GM23338 (cell line): ENCODE measurements around the gene SLC29A1. TPM values are rescaled to one million over a fixed set of nuclear protein-coding genes. Genes with fewer than 3 reads are reported as not detected.

Source experiments
- ATAC-seq: fragments of 200-7000 bp; cut with Tn5 transposase; 3 replicates; pipeline ENCODE4 v1.9.1; 2020
- DNase-seq: peaks from one replicate; pipeline ENCODE4 v3.0.0-alpha.2; 2015; ENCODE audit warnings: low spot score
- H2AFZ ChIP-seq: fragments of 200-600 bp; sonication (generic); 2 replicates; pipeline ENCODE4 v1.8.0; 2016; ENCODE audit warnings: antibody characterized with exemption, mild to moderate bottlenecking, moderate library complexity
- H3F3A ChIP-seq: fragments of 200-600 bp; sonication (generic); replicated peaks from 2 replicates; pipeline ENCODE4 v1.8.0; 2017; ENCODE audit warnings: antibody characterized with exemption, mixed run types, low read depth
- H3K27ac ChIP-seq: fragments of 200-600 bp; sonication (generic); 2 replicates; pipeline ENCODE4 v1.6.1; 2016; ENCODE audit warnings: low read depth
- H3K27me3 ChIP-seq: fragments of 200-600 bp; sonication (generic); 2 replicates; pipeline ENCODE4 v1.8.0; 2016; ENCODE audit warnings: mild to moderate bottlenecking, mixed run types, moderate library complexity; ENCODE audit not compliant: insufficient read depth
- H3K36me3 ChIP-seq: fragments of 200-600 bp; sonication (generic); 2 replicates; pipeline ENCODE4 v1.8.0; 2016; ENCODE audit warnings: mild to moderate bottlenecking; ENCODE audit not compliant: insufficient read depth
- H3K4me1 ChIP-seq: fragments of 200-600 bp; sonication (generic); 2 replicates; pipeline ENCODE4 v1.8.0; 2016; ENCODE audit warnings: mild to moderate bottlenecking, moderate library complexity; ENCODE audit not compliant: insufficient read depth
- H3K4me2 ChIP-seq: fragments of 200-600 bp; sonication (generic); 2 replicates; pipeline ENCODE4 v1.7.1; 2017; ENCODE audit warnings: mixed run types
- H3K4me3 ChIP-seq: fragments of 200-600 bp; sonication (generic); 2 replicates; pipeline ENCODE4 v1.6.1; 2016; ENCODE audit warnings: mixed run types
- H3K79me2 ChIP-seq: fragments of 200-600 bp; sonication (generic); replicated peaks from 2 replicates; pipeline ENCODE4 v1.8.0; 2017; ENCODE audit warnings: mild to moderate bottlenecking; ENCODE audit not compliant: insufficient read depth
- H3K9me2 ChIP-seq: fragments of 200-600 bp; sonication (generic); 2 replicates; pipeline ENCODE4 v1.8.0; 2017; ENCODE audit not compliant: insufficient read depth
- H4K20me1 ChIP-seq: fragments of 200-600 bp; sonication (generic); replicated peaks from 2 replicates; pipeline ENCODE4 v1.8.0; 2017; ENCODE audit warnings: mild to moderate bottlenecking; ENCODE audit not compliant: insufficient read depth
- H3K27ac Mint-ChIP-seq: 2 replicates; pipeline ENCODE4 v1.8.0; 2020; ENCODE audit warnings: inconsistent platforms, mild to moderate bottlenecking, moderate library complexity, mixed read lengths
- H3K27me3 Mint-ChIP-seq: 3 replicates; pipeline ENCODE4 v1.8.0; 2022; ENCODE audit warnings: low read depth, mild to moderate bottlenecking, moderate library complexity, mixed read lengths, inconsistent platforms; ENCODE audit not compliant: insufficient read depth, poor library complexity
- H3K36me3 Mint-ChIP-seq: 3 replicates; pipeline ENCODE4 v1.8.0; 2021; ENCODE audit warnings: low read depth, mild to moderate bottlenecking, inconsistent platforms, moderate library complexity, mixed read lengths
- H3K4me1 Mint-ChIP-seq: 3 replicates; pipeline ENCODE4 v1.8.0; 2020; ENCODE audit warnings: mild to moderate bottlenecking, inconsistent platforms, mixed read lengths
- H3K4me3 Mint-ChIP-seq: 3 replicates; pipeline ENCODE4 v1.8.0; 2021; ENCODE audit warnings: moderate library complexity, mild to moderate bottlenecking, inconsistent platforms, mixed read lengths
- H3K9me3 Mint-ChIP-seq: 3 replicates; pipeline ENCODE4 v1.8.0; 2020; ENCODE audit warnings: moderate library complexity, mild to moderate bottlenecking, inconsistent platforms, mixed read lengths
- CREB1 ChIP-seq: fragments of 250-450 bp; sonication (Bioruptor Pico); IDR thresholded peaks from 2 replicates; pipeline ENCODE4 v1.5.0; 2020; ENCODE audit warnings: low read depth, mild to moderate bottlenecking, moderate library complexity
- ETS1 ChIP-seq: IDR thresholded peaks from 2 replicates; pipeline ENCODE4 v1.6.1; 2016; ENCODE audit warnings: antibody characterized with exemption
- EZH2 ChIP-seq: fragments of 200-600 bp; sonication (generic); IDR thresholded peaks from one replicate; pipeline ENCODE4 v1.8.0; 2017; ENCODE audit warnings: antibody characterized with exemption, mild to moderate bottlenecking, low read depth; ENCODE audit not compliant: unreplicated experiment
- EZH2phosphoT487 ChIP-seq: fragments of 200-600 bp; sonication (generic); IDR thresholded peaks from one replicate; pipeline ENCODE4 v1.8.1; 2018; ENCODE audit warnings: antibody characterized with exemption; ENCODE audit not compliant: unreplicated experiment
- JUNB ChIP-seq: IDR thresholded peaks from one replicate; pipeline ENCODE4 v1.6.1; 2016; ENCODE audit warnings: antibody characterized with exemption; ENCODE audit not compliant: unreplicated experiment
- POLR2AphosphoS5 ChIP-seq: IDR thresholded peaks from 2 replicates; pipeline ENCODE4 v1.6.1; 2016; ENCODE audit warnings: antibody characterized with exemption, low read depth
- REST ChIP-seq: IDR thresholded peaks from one replicate; pipeline ENCODE4 v1.6.1; 2018; ENCODE audit warnings: antibody characterized with exemption; ENCODE audit not compliant: unreplicated experiment
- STAT1 ChIP-seq: IDR thresholded peaks from one replicate; pipeline ENCODE4 v1.6.1; 2016; ENCODE audit warnings: antibody characterized with exemption; ENCODE audit not compliant: unreplicated experiment
- ZNF114 ChIP-seq: fragments of 250-450 bp; sonication (Bioruptor Pico); IDR thresholded peaks from 2 replicates; pipeline ENCODE4 v1.5.0; 2020; ENCODE audit warnings: mild to moderate bottlenecking, moderate library complexity
- ZNF331 ChIP-seq: fragments of 250-450 bp; sonication (Bioruptor Pico); IDR thresholded peaks from 2 replicates; pipeline ENCODE4 v1.5.0; 2020; ENCODE audit warnings: low read depth, mild to moderate bottlenecking, moderate library complexity
- polyA plus RNA-seq: library from polyadenylated mRNA; unstranded; fragments of >200 nt; fragmentation: Nextera tagmentation; extraction: Ambion mirVana; gene quantifications from 2 replicates; pipeline ENCODE4 v1.2.1, GENCODE V29; 2016
- total RNA-seq: library from RNA; depleted of rRNA; stranded (reverse); fragments of >200 nt; shearing (Covaris generic); gene quantifications from 2 replicates; pipeline ENCODE4 v1.2.3, GENCODE V29; 2014
- TF ChIP-seq, protein P1 (sequence below), 2 experiments: fragments of 200-600 bp in 1 of 2; sonication (generic) in 1 of 2; conservative IDR thresholded peaks; 2 replicates each; pipeline versions ENCODE4 v1.5.1 to v1.6.1; 2016 to 2017; ENCODE audit warnings: antibody characterized with exemption in 2 of 2, low read depth in 2 of 2, mild to moderate bottlenecking in 2 of 2, moderate library complexity in 1 of 2

Gene SLC29A1
- total and polyA plus RNA-seq, 2 experiments from 2014 or later = 73.1 to 169 TPM

- Mint-ChIP-seq H3K4me3 (peak within 1 kb of the TSS; percentile 82), H3K4me1 (peaks cover 41% of the 10 kb centered on the region), H3K36me3 (peaks cover 3% of the 10 kb centered on the region; the same call in 1 of the 3 replicates), H3K27me3 (peaks cover 16% of the 10 kb centered on the region), H3K27ac (peak within 1 kb of the TSS; percentile 76), H3K9me3 (no peaks in the 10 kb centered on the region)
- H4K20me1 ChIP-seq = no peaks in the 10 kb centered on the region
- H3K27ac ChIP-seq = no peak within 1 kb of the TSS; the same call in 1 of the 2 replicates
- no peaks in the 10 kb centered on the region for H3K9me2 ChIP-seq
- ATAC-seq = peak; percentile 55
- peak within 1 kb of the TSS; percentile 61 for H3K4me3 ChIP-seq
- TF ChIP-seq POLR2AphosphoS5 (peak; percentile 73), CREB1 (CRISPR knock-in tag) (no peak), ZNF331 (CRISPR knock-in tag) (no peak)
- no peaks in the 10 kb centered on the region for H3K36me3 ChIP-seq
- 0 out of 2 replicates have a peak, but pooled peaks cover 5% of the 10 kb centered on the region for H3K79me2 ChIP-seq
- peak; percentile 81 for DNase-seq
- H3K4me2 ChIP-seq = peak within 1 kb of the TSS; percentile 89
- peaks cover 31% of the 10 kb centered on the region for H3F3A ChIP-seq
- H2AFZ ChIP-seq = peak within 1 kb of the TSS; percentile 25; the same call in 1 of the 2 replicates
- peaks cover 37% of the 10 kb centered on the region for H3K4me1 ChIP-seq
- no peaks in the 10 kb centered on the region for H3K27me3 ChIP-seq
Measured at GRCh38 chr6:44216677-44217331, 6.6 kb upstream of the SLC29A1 start, which contains the start of gene MYMX. Gene MYMX (plus strand): TSS chr6:44216926. CDS start chr6:44217472, 546 bp downstream.

DNA sequence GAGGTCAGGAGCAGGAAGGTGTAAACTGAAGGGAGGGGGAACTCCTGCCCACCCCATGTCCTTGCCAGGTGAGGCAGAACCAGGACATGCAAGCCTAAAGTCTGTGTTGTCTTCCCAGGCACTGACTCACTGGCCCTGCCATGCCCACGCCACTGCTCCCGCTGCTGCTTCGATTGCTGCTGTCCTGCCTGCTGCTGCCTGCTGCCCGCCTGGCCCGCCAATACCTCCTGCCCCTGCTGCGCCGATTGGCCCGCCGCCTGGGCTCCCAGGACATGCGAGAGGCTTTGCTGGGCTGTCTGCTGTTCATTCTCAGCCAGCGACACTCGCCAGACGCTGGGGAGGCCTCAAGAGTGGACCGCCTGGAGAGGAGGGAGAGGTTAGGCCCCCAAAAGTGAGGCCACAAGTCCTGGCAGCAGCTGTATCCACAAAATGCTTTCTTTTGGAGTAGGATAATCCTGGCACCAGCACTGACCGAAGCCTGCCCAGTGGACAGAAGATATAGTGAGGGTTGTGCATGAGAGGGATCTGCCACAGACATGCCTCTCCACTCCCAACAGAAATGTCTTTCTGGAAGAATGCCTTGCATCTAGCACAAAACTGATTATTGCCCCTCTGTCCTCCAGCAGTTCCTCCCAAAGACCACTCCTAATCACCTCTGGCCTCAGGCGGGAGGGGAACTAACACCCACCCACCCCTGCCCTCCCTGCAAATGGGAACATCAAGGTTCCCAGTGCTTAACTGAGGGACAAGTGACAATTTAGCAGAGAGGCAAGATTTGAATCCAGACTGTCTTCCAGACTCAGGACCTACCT, 5.9 kb upstream of the SLC29A1 start:
- Histone ChIP-seq H3K4me2 (peak overlapping the region; percentile 89), H3K79me2 (0 out of 2 replicates have a peak, but pooled peaks cover 5% of the 10 kb centered on the region), H3K4me3 (peak overlapping the region; percentile 61), H3K4me1 (peaks cover 43% of the 10 kb centered on the region), H3K27me3 (no peaks in the 10 kb centered on the region), H3K36me3 (no peaks in the 10 kb centered on the region), H2AFZ (no peak overlapping the region), H3K27ac (peak overlapping the region; percentile 100; the same call in 1 of the 2 replicates), H4K20me1 (no peaks in the 10 kb centered on the region), H3K9me2 (no peaks in the 10 kb centered on the region), H3F3A (peaks cover 35% of the 10 kb centered on the region)
- peak; percentile 10 for ATAC-seq
- DNase-seq = peak; percentile 56
- peaks cover 3% of the 10 kb centered on the region; the same call in 1 of the 3 replicates for H3K36me3 Mint-ChIP-seq
- H3K9me3 Mint-ChIP-seq = no peaks in the 10 kb centered on the region
- peak overlapping the region; percentile 99 for H3K27ac Mint-ChIP-seq
- H3K27me3 Mint-ChIP-seq = peaks cover 13% of the 10 kb centered on the region
- H3K4me1 Mint-ChIP-seq = peaks cover 48% of the 10 kb centered on the region
- peak overlapping the region; percentile 82 for H3K4me3 Mint-ChIP-seq
- TF ChIP-seq ZNF114 (no peak), ETS1 (no peak), REST (no peak), EZH2phosphoT487 (no peak), JUNB (no peak), STAT1 (no peak), ZNF331 (CRISPR knock-in tag) (no peak), EZH2 (no peak), CREB1 (CRISPR knock-in tag) (no peak)
- TF ChIP-seq, protein P1, sequence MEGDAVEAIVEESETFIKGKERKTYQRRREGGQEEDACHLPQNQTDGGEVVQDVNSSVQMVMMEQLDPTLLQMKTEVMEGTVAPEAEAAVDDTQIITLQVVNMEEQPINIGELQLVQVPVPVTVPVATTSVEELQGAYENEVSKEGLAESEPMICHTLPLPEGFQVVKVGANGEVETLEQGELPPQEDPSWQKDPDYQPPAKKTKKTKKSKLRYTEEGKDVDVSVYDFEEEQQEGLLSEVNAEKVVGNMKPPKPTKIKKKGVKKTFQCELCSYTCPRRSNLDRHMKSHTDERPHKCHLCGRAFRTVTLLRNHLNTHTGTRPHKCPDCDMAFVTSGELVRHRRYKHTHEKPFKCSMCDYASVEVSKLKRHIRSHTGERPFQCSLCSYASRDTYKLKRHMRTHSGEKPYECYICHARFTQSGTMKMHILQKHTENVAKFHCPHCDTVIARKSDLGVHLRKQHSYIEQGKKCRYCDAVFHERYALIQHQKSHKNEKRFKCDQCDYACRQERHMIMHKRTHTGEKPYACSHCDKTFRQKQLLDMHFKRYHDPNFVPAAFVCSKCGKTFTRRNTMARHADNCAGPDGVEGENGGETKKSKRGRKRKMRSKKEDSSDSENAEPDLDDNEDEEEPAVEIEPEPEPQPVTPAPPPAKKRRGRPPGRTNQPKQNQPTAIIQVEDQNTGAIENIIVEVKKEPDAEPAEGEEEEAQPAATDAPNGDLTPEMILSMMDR (conservative IDR thresholded peaks at IDR 0.05; ENCODE audit: low read depth in 2 of 2) = no peak
